C4-2B (cell line): ENCODE results near the gene CDK17.

Experiments used
- ZFX ChIP-seq: fragments of 450-650 bp; IDR thresholded peaks from 2 replicates; pipeline ENCODE4 v1.6.1; 2017
- TF ChIP-seq, protein P1 (sequence below): fragments of 450-650 bp; conservative IDR thresholded peaks from 2 replicates; pipeline ENCODE4 v1.5.1; 2017; ENCODE audit warnings: mild to moderate bottlenecking

DNA sequence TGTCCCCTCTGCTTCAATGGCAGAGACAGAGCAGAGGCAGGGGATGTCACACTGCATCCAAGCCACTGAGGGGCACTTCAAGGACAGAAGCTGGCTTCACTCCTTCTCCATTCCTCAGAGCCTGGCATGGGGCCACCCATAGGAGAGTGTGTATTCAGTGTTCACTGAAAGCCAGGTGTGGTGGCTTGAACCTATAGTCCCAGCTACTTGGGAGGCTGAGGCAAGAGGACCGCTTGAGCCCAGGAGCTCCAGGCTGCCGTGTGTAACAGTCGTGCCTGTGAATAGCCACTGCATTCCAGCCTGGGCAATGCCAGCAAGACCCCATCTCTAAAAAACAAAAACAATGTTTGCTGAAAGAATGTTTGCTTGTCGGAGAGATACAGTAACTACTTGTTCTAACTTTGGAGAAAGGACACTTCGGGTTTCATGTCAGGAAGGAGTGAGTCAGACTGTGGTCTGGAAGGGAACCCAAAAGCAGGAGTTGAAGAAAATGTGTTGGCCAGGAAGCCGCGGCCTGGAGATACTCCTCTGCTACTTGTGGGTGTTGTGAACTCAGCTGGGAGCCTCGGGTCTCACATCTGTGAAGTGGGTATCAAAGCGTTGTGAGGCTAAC lies 162.7 kb downstream of the CDK17 start:
- TF ChIP-seq, protein P1, sequence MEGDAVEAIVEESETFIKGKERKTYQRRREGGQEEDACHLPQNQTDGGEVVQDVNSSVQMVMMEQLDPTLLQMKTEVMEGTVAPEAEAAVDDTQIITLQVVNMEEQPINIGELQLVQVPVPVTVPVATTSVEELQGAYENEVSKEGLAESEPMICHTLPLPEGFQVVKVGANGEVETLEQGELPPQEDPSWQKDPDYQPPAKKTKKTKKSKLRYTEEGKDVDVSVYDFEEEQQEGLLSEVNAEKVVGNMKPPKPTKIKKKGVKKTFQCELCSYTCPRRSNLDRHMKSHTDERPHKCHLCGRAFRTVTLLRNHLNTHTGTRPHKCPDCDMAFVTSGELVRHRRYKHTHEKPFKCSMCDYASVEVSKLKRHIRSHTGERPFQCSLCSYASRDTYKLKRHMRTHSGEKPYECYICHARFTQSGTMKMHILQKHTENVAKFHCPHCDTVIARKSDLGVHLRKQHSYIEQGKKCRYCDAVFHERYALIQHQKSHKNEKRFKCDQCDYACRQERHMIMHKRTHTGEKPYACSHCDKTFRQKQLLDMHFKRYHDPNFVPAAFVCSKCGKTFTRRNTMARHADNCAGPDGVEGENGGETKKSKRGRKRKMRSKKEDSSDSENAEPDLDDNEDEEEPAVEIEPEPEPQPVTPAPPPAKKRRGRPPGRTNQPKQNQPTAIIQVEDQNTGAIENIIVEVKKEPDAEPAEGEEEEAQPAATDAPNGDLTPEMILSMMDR, result no peak
- no peak for TF ChIP-seq ZFX
